GM23338 (cell line): ENCODE data around the gene AFAP1. TPM values are rescaled to one million over a fixed set of nuclear protein-coding genes. Genes with fewer than 3 reads are reported as not detected.

ENCODE experiments used
- ATAC-seq: fragments of 200-7000 bp; cut with Tn5 transposase; 3 replicates; pipeline ENCODE4 v1.9.1; 2020
- DNase-seq: peaks from one replicate; pipeline ENCODE4 v3.0.0-alpha.2; 2015; ENCODE audit warnings: low spot score
- H2AFZ ChIP-seq: fragments of 200-600 bp; sonication (generic); 2 replicates; pipeline ENCODE4 v1.8.0; 2016; ENCODE audit warnings: antibody characterized with exemption, mild to moderate bottlenecking, moderate library complexity
- H3F3A ChIP-seq: fragments of 200-600 bp; sonication (generic); replicated peaks from 2 replicates; pipeline ENCODE4 v1.8.0; 2017; ENCODE audit warnings: antibody characterized with exemption, mixed run types, low read depth
- H3K27ac ChIP-seq: fragments of 200-600 bp; sonication (generic); 2 replicates; pipeline ENCODE4 v1.6.1; 2016; ENCODE audit warnings: low read depth
- H3K27me3 ChIP-seq: fragments of 200-600 bp; sonication (generic); 2 replicates; pipeline ENCODE4 v1.8.0; 2016; ENCODE audit warnings: mild to moderate bottlenecking, mixed run types, moderate library complexity; ENCODE audit not compliant: insufficient read depth
- H3K36me3 ChIP-seq: fragments of 200-600 bp; sonication (generic); 2 replicates; pipeline ENCODE4 v1.8.0; 2016; ENCODE audit warnings: mild to moderate bottlenecking; ENCODE audit not compliant: insufficient read depth
- H3K4me1 ChIP-seq: fragments of 200-600 bp; sonication (generic); 2 replicates; pipeline ENCODE4 v1.8.0; 2016; ENCODE audit warnings: mild to moderate bottlenecking, moderate library complexity; ENCODE audit not compliant: insufficient read depth
- H3K4me2 ChIP-seq: fragments of 200-600 bp; sonication (generic); 2 replicates; pipeline ENCODE4 v1.7.1; 2017; ENCODE audit warnings: mixed run types
- H3K4me3 ChIP-seq: fragments of 200-600 bp; sonication (generic); 2 replicates; pipeline ENCODE4 v1.6.1; 2016; ENCODE audit warnings: mixed run types
- H3K79me2 ChIP-seq: fragments of 200-600 bp; sonication (generic); replicated peaks from 2 replicates; pipeline ENCODE4 v1.8.0; 2017; ENCODE audit warnings: mild to moderate bottlenecking; ENCODE audit not compliant: insufficient read depth
- H3K9me2 ChIP-seq: fragments of 200-600 bp; sonication (generic); 2 replicates; pipeline ENCODE4 v1.8.0; 2017; ENCODE audit not compliant: insufficient read depth
- H4K20me1 ChIP-seq: fragments of 200-600 bp; sonication (generic); replicated peaks from 2 replicates; pipeline ENCODE4 v1.8.0; 2017; ENCODE audit warnings: mild to moderate bottlenecking; ENCODE audit not compliant: insufficient read depth
- H3K27ac Mint-ChIP-seq: 2 replicates; pipeline ENCODE4 v1.8.0; 2020; ENCODE audit warnings: inconsistent platforms, mild to moderate bottlenecking, moderate library complexity, mixed read lengths
- H3K27me3 Mint-ChIP-seq: 3 replicates; pipeline ENCODE4 v1.8.0; 2022; ENCODE audit warnings: low read depth, mild to moderate bottlenecking, moderate library complexity, mixed read lengths, inconsistent platforms; ENCODE audit not compliant: insufficient read depth, poor library complexity
- H3K36me3 Mint-ChIP-seq: 3 replicates; pipeline ENCODE4 v1.8.0; 2021; ENCODE audit warnings: low read depth, mild to moderate bottlenecking, inconsistent platforms, moderate library complexity, mixed read lengths
- H3K4me1 Mint-ChIP-seq: 3 replicates; pipeline ENCODE4 v1.8.0; 2020; ENCODE audit warnings: mild to moderate bottlenecking, inconsistent platforms, mixed read lengths
- H3K4me3 Mint-ChIP-seq: 3 replicates; pipeline ENCODE4 v1.8.0; 2021; ENCODE audit warnings: moderate library complexity, mild to moderate bottlenecking, inconsistent platforms, mixed read lengths
- H3K9me3 Mint-ChIP-seq: 3 replicates; pipeline ENCODE4 v1.8.0; 2020; ENCODE audit warnings: moderate library complexity, mild to moderate bottlenecking, inconsistent platforms, mixed read lengths
- CREB1 ChIP-seq: fragments of 250-450 bp; sonication (Bioruptor Pico); IDR thresholded peaks from 2 replicates; pipeline ENCODE4 v1.5.0; 2020; ENCODE audit warnings: low read depth, mild to moderate bottlenecking, moderate library complexity
- ETS1 ChIP-seq: IDR thresholded peaks from 2 replicates; pipeline ENCODE4 v1.6.1; 2016; ENCODE audit warnings: antibody characterized with exemption
- EZH2 ChIP-seq: fragments of 200-600 bp; sonication (generic); IDR thresholded peaks from one replicate; pipeline ENCODE4 v1.8.0; 2017; ENCODE audit warnings: antibody characterized with exemption, mild to moderate bottlenecking, low read depth; ENCODE audit not compliant: unreplicated experiment
- EZH2phosphoT487 ChIP-seq: fragments of 200-600 bp; sonication (generic); IDR thresholded peaks from one replicate; pipeline ENCODE4 v1.8.1; 2018; ENCODE audit warnings: antibody characterized with exemption; ENCODE audit not compliant: unreplicated experiment
- JUNB ChIP-seq: IDR thresholded peaks from one replicate; pipeline ENCODE4 v1.6.1; 2016; ENCODE audit warnings: antibody characterized with exemption; ENCODE audit not compliant: unreplicated experiment
- ZNF114 ChIP-seq: fragments of 250-450 bp; sonication (Bioruptor Pico); IDR thresholded peaks from 2 replicates; pipeline ENCODE4 v1.5.0; 2020; ENCODE audit warnings: mild to moderate bottlenecking, moderate library complexity
- ZNF331 ChIP-seq: fragments of 250-450 bp; sonication (Bioruptor Pico); IDR thresholded peaks from 2 replicates; pipeline ENCODE4 v1.5.0; 2020; ENCODE audit warnings: low read depth, mild to moderate bottlenecking, moderate library complexity
- polyA plus RNA-seq: library from polyadenylated mRNA; unstranded; fragments of >200 nt; fragmentation: Nextera tagmentation; extraction: Ambion mirVana; gene quantifications from 2 replicates; pipeline ENCODE4 v1.2.1, GENCODE V29; 2016
- total RNA-seq: library from RNA; depleted of rRNA; stranded (reverse); fragments of >200 nt; shearing (Covaris generic); gene quantifications from 2 replicates; pipeline ENCODE4 v1.2.3, GENCODE V29; 2014
- TF ChIP-seq, protein P1 (sequence below), 2 experiments: fragments of 200-600 bp in 1 of 2; sonication (generic) in 1 of 2; conservative IDR thresholded peaks; 2 replicates each; pipeline versions ENCODE4 v1.5.1 to v1.6.1; 2016 to 2017; ENCODE audit warnings: antibody characterized with exemption in 2 of 2, low read depth in 2 of 2, mild to moderate bottlenecking in 2 of 2, moderate library complexity in 1 of 2
- TF ChIP-seq, protein P2 (sequence below): IDR thresholded peaks from one replicate; pipeline ENCODE4 v1.6.1; 2018; ENCODE audit warnings: antibody characterized with exemption; ENCODE audit not compliant: unreplicated experiment
- TF ChIP-seq, protein P3 (sequence below): fragments of 250-450 bp; sonication (Bioruptor Pico); IDR thresholded peaks from 2 replicates; pipeline ENCODE4 v1.5.0; 2020; ENCODE audit warnings: mild to moderate bottlenecking, moderate library complexity

AFAP1 gene
- total and polyA plus RNA-seq, 2 experiments from 2014 or later = 6.5 to 21.5 TPM

DNA sequence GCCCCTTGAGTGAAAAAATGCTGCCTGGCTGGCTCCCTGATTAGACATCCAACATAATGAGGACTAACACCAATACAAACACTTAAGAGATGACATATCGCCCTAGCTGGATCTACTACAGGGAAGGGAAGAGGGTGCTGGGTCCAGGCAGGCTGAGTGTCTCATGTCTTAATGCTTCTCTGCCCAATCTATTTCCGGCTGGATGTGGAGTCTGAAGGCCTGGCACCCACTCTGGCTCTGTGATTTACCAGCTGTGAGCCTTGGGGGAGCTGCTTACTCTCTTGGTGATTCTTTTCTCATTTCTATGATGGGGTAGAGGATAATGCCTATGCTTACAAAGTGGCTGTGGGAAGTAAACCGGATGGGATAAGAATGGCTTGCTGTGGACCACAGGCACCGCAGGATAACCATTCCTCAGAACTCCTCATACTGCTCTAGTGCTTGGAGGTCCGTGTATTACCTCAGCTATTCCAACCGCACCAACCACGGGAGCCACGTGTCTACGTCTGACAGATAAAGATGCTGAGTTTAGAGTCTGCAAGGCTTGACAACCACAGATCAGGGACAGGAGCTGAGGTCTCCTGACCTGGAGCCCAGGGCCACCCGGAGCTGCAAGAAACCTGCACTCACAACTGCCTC lies 161.7 kb downstream of the AFAP1 start (continued):
- TF ChIP-seq, protein P1, sequence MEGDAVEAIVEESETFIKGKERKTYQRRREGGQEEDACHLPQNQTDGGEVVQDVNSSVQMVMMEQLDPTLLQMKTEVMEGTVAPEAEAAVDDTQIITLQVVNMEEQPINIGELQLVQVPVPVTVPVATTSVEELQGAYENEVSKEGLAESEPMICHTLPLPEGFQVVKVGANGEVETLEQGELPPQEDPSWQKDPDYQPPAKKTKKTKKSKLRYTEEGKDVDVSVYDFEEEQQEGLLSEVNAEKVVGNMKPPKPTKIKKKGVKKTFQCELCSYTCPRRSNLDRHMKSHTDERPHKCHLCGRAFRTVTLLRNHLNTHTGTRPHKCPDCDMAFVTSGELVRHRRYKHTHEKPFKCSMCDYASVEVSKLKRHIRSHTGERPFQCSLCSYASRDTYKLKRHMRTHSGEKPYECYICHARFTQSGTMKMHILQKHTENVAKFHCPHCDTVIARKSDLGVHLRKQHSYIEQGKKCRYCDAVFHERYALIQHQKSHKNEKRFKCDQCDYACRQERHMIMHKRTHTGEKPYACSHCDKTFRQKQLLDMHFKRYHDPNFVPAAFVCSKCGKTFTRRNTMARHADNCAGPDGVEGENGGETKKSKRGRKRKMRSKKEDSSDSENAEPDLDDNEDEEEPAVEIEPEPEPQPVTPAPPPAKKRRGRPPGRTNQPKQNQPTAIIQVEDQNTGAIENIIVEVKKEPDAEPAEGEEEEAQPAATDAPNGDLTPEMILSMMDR (conservative IDR thresholded peaks at IDR 0.05; ENCODE audit: low read depth in 2 of 2) = no peak
- TF ChIP-seq ZNF114 (CRISPR knock-in tag) (no peak), ETS1 (no peak), ZNF331 (CRISPR knock-in tag) (no peak), EZH2phosphoT487 (no peak), JUNB (no peak), EZH2 (no peak)
- TF ChIP-seq, protein P2, sequence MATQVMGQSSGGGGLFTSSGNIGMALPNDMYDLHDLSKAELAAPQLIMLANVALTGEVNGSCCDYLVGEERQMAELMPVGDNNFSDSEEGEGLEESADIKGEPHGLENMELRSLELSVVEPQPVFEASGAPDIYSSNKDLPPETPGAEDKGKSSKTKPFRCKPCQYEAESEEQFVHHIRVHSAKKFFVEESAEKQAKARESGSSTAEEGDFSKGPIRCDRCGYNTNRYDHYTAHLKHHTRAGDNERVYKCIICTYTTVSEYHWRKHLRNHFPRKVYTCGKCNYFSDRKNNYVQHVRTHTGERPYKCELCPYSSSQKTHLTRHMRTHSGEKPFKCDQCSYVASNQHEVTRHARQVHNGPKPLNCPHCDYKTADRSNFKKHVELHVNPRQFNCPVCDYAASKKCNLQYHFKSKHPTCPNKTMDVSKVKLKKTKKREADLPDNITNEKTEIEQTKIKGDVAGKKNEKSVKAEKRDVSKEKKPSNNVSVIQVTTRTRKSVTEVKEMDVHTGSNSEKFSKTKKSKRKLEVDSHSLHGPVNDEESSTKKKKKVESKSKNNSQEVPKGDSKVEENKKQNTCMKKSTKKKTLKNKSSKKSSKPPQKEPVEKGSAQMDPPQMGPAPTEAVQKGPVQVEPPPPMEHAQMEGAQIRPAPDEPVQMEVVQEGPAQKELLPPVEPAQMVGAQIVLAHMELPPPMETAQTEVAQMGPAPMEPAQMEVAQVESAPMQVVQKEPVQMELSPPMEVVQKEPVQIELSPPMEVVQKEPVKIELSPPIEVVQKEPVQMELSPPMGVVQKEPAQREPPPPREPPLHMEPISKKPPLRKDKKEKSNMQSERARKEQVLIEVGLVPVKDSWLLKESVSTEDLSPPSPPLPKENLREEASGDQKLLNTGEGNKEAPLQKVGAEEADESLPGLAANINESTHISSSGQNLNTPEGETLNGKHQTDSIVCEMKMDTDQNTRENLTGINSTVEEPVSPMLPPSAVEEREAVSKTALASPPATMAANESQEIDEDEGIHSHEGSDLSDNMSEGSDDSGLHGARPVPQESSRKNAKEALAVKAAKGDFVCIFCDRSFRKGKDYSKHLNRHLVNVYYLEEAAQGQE = no peak

GRCh38 chr4:7777017-7777710 lies 162.5 kb downstream of the AFAP1 start:
- no peak for DNase-seq
- TF ChIP-seq ZNF331 (CRISPR knock-in tag) (no peak), EZH2 (no peak), CREB1 (CRISPR knock-in tag) (no peak)
- TF ChIP-seq, protein P3, sequence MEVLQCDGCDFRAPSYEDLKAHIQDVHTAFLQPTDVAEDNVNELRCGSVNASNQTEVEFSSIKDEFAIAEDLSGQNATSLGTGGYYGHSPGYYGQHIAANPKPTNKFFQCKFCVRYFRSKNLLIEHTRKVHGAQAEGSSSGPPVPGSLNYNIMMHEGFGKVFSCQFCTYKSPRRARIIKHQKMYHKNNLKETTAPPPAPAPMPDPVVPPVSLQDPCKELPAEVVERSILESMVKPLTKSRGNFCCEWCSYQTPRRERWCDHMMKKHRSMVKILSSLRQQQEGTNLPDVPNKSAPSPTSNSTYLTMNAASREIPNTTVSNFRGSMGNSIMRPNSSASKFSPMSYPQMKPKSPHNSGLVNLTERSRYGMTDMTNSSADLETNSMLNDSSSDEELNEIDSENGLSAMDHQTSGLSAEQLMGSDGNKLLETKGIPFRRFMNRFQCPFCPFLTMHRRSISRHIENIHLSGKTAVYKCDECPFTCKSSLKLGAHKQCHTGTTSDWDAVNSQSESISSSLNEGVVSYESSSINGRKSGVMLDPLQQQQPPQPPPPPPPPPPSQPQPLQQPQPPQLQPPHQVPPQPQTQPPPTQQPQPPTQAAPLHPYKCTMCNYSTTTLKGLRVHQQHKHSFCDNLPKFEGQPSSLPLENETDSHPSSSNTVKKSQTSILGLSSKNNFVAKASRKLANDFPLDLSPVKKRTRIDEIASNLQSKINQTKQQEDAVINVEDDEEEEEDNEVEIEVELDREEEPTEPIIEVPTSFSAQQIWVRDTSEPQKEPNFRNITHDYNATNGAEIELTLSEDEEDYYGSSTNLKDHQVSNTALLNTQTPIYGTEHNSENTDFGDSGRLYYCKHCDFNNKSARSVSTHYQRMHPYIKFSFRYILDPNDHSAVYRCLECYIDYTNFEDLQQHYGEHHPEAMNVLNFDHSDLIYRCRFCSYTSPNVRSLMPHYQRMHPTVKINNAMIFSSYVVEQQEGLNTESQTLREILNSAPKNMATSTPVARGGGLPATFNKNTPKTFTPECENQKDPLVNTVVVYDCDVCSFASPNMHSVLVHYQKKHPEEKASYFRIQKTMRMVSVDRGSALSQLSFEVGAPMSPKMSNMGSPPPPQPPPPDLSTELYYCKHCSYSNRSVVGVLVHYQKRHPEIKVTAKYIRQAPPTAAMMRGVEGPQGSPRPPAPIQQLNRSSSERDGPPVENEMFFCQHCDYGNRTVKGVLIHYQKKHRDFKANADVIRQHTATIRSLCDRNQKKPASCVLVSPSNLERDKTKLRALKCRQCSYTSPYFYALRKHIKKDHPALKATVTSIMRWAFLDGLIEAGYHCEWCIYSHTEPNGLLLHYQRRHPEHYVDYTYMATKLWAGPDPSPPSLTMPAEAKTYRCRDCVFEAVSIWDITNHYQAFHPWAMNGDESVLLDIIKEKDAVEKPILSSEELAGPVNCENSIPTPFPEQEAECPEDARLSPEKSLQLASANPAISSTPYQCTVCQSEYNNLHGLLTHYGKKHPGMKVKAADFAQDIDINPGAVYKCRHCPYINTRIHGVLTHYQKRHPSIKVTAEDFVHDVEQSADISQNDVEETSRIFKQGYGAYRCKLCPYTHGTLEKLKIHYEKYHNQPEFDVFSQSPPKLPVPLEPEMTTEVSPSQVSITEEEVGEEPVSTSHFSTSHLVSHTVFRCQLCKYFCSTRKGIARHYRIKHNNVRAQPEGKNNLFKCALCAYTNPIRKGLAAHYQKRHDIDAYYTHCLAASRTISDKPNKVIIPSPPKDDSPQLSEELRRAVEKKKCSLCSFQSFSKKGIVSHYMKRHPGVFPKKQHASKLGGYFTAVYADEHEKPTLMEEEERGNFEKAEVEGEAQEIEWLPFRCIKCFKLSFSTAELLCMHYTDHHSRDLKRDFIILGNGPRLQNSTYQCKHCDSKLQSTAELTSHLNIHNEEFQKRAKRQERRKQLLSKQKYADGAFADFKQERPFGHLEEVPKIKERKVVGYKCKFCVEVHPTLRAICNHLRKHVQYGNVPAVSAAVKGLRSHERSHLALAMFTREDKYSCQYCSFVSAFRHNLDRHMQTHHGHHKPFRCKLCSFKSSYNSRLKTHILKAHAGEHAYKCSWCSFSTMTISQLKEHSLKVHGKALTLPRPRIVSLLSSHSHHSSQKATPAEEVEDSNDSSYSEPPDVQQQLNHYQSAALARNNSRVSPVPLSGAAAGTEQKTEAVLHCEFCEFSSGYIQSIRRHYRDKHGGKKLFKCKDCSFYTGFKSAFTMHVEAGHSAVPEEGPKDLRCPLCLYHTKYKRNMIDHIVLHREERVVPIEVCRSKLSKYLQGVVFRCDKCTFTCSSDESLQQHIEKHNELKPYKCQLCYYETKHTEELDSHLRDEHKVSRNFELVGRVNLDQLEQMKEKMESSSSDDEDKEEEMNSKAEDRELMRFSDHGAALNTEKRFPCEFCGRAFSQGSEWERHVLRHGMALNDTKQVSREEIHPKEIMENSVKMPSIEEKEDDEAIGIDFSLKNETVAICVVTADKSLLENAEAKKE = no peak

More at GRCh38 chr4:7777017-7777710, 162.5 kb downstream of the AFAP1 start:
- H3K9me3 Mint-ChIP-seq = no peaks in the 10 kb centered on the region
- Histone ChIP-seq H3K4me2 (no peak overlapping the region), H2AFZ (no peak overlapping the region), H3F3A (no peaks in the 10 kb centered on the region), H3K4me1 (peaks cover 6% of the 10 kb centered on the region; the same call in 1 of the 2 replicates), H3K27me3 (no peaks in the 10 kb centered on the region), H3K4me3 (no peak overlapping the region), H3K9me2 (no peaks in the 10 kb centered on the region), H3K27ac (no peak overlapping the region), H3K79me2 (no peaks in the 10 kb centered on the region), H4K20me1 (no peaks in the 10 kb centered on the region; the same call in 1 of the 2 replicates), H3K36me3 (peaks cover 7% of the 10 kb centered on the region)
- ATAC-seq = no peak
- peaks cover 7% of the 10 kb centered on the region for H3K27me3 Mint-ChIP-seq
- H3K4me1 Mint-ChIP-seq = peaks cover 19% of the 10 kb centered on the region
- no peak overlapping the region for H3K4me3 Mint-ChIP-seq
- peaks cover 24% of the 10 kb centered on the region for H3K36me3 Mint-ChIP-seq
- no peak overlapping the region for H3K27ac Mint-ChIP-seq
